Kidney (tissue), 14 donors: ENCODE data around the gene FAM120B. TPM values are rescaled to one million over a fixed set of nuclear protein-coding genes. Genes with fewer than 3 reads are reported as not detected.

Experiments
- DNase-seq, 5 donors: peaks; one replicate each; pipeline ENCODE4 v3.0.0-alpha.2; 2013 to 2020
- FAIRE-seq: peaks from 2 replicates; lab custom pipeline; 2012; peaks lifted over from hg19 to GRCh38; lab: Jason Lieb, UNC
- H3K27ac ChIP-seq, 2 donors: one replicate each; pipeline ENCODE4 v1.7.0; 2013; ENCODE audit warnings: low read depth in 2 of 2, low read length in 2 of 2, inconsistent platforms in 1 of 2
- H3K27me3 ChIP-seq: one replicate; pipeline ENCODE4 v1.7.1; 2013; ENCODE audit warnings: low read length, inconsistent platforms; ENCODE audit not compliant: control insufficient read depth, insufficient read depth
- H3K36me3 ChIP-seq, 3 donors: one replicate each; pipeline versions ENCODE4 v1.7.0 to v1.7.1; 2013; ENCODE audit warnings: low read length in 3 of 3, control low read depth in 1 of 3, inconsistent platforms in 1 of 3; ENCODE audit not compliant: insufficient read depth in 3 of 3, control insufficient read depth in 2 of 3
- H3K4me1 ChIP-seq, 3 donors: one replicate each; pipeline versions ENCODE4 v1.7.0 to v1.7.1; 2013; ENCODE audit warnings: low read length in 3 of 3, inconsistent platforms in 1 of 3, low read depth in 1 of 3; ENCODE audit not compliant: control insufficient read depth in 2 of 3, insufficient read depth in 2 of 3
- H3K4me3 ChIP-seq, 3 donors: one replicate each; pipeline versions ENCODE4 v1.7.0 to v1.8.1; 2013; ENCODE audit warnings: low read length in 3 of 3, control low read depth in 1 of 3, inconsistent platforms in 1 of 3
- H3K9ac ChIP-seq, 3 donors: one replicate each; pipeline versions ENCODE4 v1.7.0 to v1.7.1; 2013; ENCODE audit warnings: low read length in 3 of 3, control low read depth in 1 of 3, inconsistent platforms in 1 of 3
- H3K9me3 ChIP-seq, 3 donors: one replicate each; pipeline versions ENCODE4 v1.7.0 to v1.7.1; 2013; ENCODE audit warnings: low read length in 3 of 3, control low read depth in 1 of 3, inconsistent platforms in 1 of 3; ENCODE audit not compliant: control insufficient read depth in 2 of 3, insufficient read depth in 1 of 3
- CTCF ChIP-seq: IDR thresholded peaks from 3 replicates; pipeline ENCODE4 v1.5.1; 2012; ENCODE audit warnings: mild to moderate bottlenecking, moderate library complexity, borderline replicate concordance; ENCODE audit not compliant: insufficient read depth; ENCODE audit errors: extremely low read depth
- intact Hi-C: fragments of 100-400 bp; cut with DNase I; formaldehyde crosslinking; loops from one replicate; pipeline ENCODE4 v1.11.1; 2022
- polyA plus RNA-seq: library from polyadenylated mRNA; stranded (reverse); fragments of 350-450 nt; fragmentation: Illumina TruSeq; extraction: RNeasy Lipid Tissue Mini Kit (QIAGEN cat#74804); gene quantifications from one replicate; pipeline ENCODE4 v1.2.3, GENCODE V29; 2014; ENCODE audit warnings: low read depth, low replicate concordance; ENCODE audit not compliant: insufficient read depth
- total RNA-seq: library from RNA; stranded (reverse); fragmentation: NEBNext Ultra II Directional; extraction: Animal tissue kit (Norgen Biotek cat#: 25700); gene quantifications from one replicate; pipeline ENCODE4 v1.2.1, GENCODE V29; 2021
- donor health status: control.
- donor health status: control.
- donor health status: control.
- donor health status: control.
- donor health status: control.
- donor health status: DM: yes; HTN: yes; CAD: no.
- donor health status: Normal renal cell carcinoma (clear cell type).

FAM120B gene
- total and polyA plus RNA-seq, 2 donors from 2014 or later = 16.5 to 34.8 TPM

DNA sequence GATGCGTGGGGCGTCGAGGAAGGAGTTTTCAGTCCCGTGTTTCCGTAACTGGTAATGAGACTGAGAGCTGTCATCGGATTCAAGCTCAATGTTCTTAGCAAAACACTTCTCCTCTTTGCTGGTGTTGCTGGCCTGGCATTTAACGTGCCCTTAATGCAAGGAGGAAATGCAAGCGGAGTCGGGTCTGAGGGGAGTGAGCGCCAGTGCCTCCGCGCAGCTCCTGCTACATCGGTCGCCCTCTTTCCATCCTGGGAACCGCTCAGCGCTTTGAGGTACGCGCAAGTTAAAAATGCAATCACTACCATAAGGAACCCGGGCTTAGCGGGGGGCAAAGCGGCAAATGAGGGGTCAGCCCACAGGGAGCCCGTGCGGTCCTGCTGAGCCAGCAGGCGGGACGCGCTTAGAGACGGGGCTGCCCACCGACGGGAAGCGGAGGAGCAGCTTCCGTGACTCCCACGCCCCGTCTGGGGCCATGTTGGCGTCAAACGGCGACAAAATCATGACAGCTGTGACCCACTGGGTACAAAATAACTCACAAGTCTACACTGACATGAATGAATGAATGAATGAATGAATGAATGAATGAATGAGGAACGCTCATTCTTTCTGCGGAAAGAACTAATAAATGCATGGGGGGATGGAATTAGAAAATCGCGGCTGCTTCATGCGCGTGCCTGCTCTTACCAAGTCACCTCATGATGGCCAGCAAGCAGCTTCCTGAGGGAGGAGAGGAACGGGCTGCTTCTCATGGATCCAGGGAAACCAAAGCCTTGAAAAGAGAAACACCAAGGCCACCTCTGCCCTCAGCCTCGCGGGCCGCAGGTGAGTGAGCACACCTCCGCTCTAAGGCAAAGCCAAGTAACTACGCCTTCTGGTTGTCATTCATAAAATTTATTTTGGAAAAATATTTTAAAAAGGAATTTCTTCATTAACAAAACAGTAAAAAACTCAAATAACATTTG is 24.9 kb upstream of the FAM120B start:
- TF ChIP-seq CTCF = no peak
- FAIRE-seq (no peak), DNase-seq (peak in 2 of 5 donors; percentile 36 to 63)
- Histone ChIP-seq H3K36me3 (no peaks in the 10 kb centered on the region), H3K4me3 (no peak overlapping the region), H3K4me1 (peaks cover 0 to 8% (median 8%) of the 10 kb centered on the region in 3 donors), H3K27ac (no peak overlapping the region), H3K9me3 (no peaks in the 10 kb centered on the region), H3K27me3 (no peaks in the 10 kb centered on the region), H3K9ac (no peak overlapping the region)
- intact Hi-C loops = no loop called here

GRCh38 chr6:170282512-170283158 is 23.9 kb upstream of the FAM120B start:
- H3K9ac ChIP-seq = no peak overlapping the region
- TF ChIP-seq CTCF = no peak
- FAIRE-seq (no peak), DNase-seq (peak in 2 of 5 donors; percentile 26 to 55)
- no peaks in the 10 kb centered on the region for H3K36me3 ChIP-seq
- no peaks in the 10 kb centered on the region for H3K9me3 ChIP-seq
- intact Hi-C loops = no loop called here
- no peak overlapping the region for H3K27ac ChIP-seq
- H3K27me3 ChIP-seq = peaks cover 3% of the 10 kb centered on the region
- peaks cover 0 to 13% (median 8%) of the 10 kb centered on the region in 3 donors for H3K4me1 ChIP-seq
- H3K4me3 ChIP-seq = no peak overlapping the region

- FAIRE-seq = no peak
- H3K27me3 ChIP-seq = peaks cover 4% of the 10 kb centered on the region
- no peaks in the 10 kb centered on the region for H3K9me3 ChIP-seq
- intact Hi-C loops = no loop called here
- peak in 2 of 5 donors; percentile 43 to 70 for DNase-seq
- H3K4me1 ChIP-seq = peaks cover 0 to 18% (median 8%) of the 10 kb centered on the region in 3 donors
- H3K4me3 ChIP-seq = no peak overlapping the region
- no peak overlapping the region for H3K9ac ChIP-seq
- no peak overlapping the region for H3K27ac ChIP-seq
- TF ChIP-seq CTCF = no peak
- H3K36me3 ChIP-seq = no peaks in the 10 kb centered on the region
Measured at GRCh38 chr6:170283212-170284081, 23.1 kb upstream of the FAM120B start.
